SK-N-MC (cell line): Measurements from ENCODE around the gene EPHA5.

Source experiments
- DNase-seq: peaks from one replicate; pipeline ENCODE4 v3.0.0-alpha.2; 2011; ENCODE audit warnings: low read depth, low spot score
- H3K27ac ChIP-seq: fragments of 200-600 bp; sonication (generic); 2 replicates; pipeline ENCODE4 v1.5.1; 2016; ENCODE audit warnings: mixed run types
- H3K36me3 ChIP-seq: fragments of 200-600 bp; sonication (generic); 2 replicates; pipeline ENCODE4 v1.6.1; 2017; ENCODE audit warnings: antibody characterized with exemption, low read length, mixed read lengths; ENCODE audit not compliant: insufficient read depth
- H3K4me3 ChIP-seq: fragments of 200-600 bp; sonication (generic); 2 replicates; pipeline ENCODE4 v1.5.1; 2016
- H3K9ac ChIP-seq: fragments of 200-600 bp; sonication (generic); 2 replicates; pipeline ENCODE4 v1.8.0; 2017; ENCODE audit warnings: mixed run types, mixed read lengths; ENCODE audit not compliant: insufficient read length
- H3K9me3 ChIP-seq: fragments of 200-600 bp; sonication (generic); 2 replicates; pipeline ENCODE4 v1.6.1; 2017; ENCODE audit warnings: low read depth, mild to moderate bottlenecking, antibody characterized with exemption, low read length, moderate library complexity, mixed read lengths
- EZH2 ChIP-seq: fragments of 200-600 bp; sonication (generic); IDR thresholded peaks from one replicate; pipeline ENCODE4 v1.6.1; 2017; ENCODE audit warnings: antibody characterized with exemption
- FOXP2 ChIP-seq: optimal IDR thresholded peaks from 2 replicates; pipeline ENCODE3; 2011; ENCODE audit warnings: mild to moderate bottlenecking, moderate library complexity; ENCODE audit not compliant: insufficient read depth; ENCODE audit errors: extremely low read length, control extremely low read depth
- POLR2AphosphoS5 ChIP-seq: IDR thresholded peaks from 2 replicates; pipeline ENCODE4 v1.6.1; 2012; ENCODE audit warnings: mild to moderate bottlenecking, low read depth, low read length, borderline replicate concordance

EPHA5 gene

GRCh38 chr4:65453398-65453797 lies 216.9 kb downstream of the EPHA5 start:
- H3K4me3 ChIP-seq = no peak overlapping the region
- no peak overlapping the region for H3K9ac ChIP-seq
- DNase-seq = no peak
- H3K27ac ChIP-seq = no peak overlapping the region
- H3K36me3 ChIP-seq = no peaks in the 10 kb centered on the region
- no peak for TF ChIP-seq FOXP2
- TF ChIP-seq EZH2 = no peak
- no peak for TF ChIP-seq POLR2AphosphoS5
- no peaks in the 10 kb centered on the region for H3K9me3 ChIP-seq

DNA sequence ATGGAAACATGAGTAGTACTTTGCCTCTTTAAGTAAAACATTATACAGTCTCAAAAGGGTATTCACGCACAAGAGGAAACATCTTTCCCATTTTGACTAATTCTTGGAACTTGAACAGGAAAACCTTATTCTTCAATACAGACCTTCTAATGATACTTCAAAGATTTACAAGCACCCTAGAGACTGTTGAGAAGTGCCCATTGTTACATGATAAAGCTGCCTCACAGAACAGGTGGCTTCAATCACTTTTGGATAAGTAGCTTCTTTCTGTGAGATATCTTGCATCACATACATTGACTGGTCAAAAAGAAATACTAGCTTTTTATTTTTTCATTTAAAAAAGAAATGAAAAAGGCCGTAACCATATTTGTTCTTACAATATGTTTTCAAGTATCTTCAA lies 219.4 kb downstream of the EPHA5 start:
- DNase-seq = no peak
- no peak overlapping the region for H3K4me3 ChIP-seq
- H3K27ac ChIP-seq = no peak overlapping the region
- TF ChIP-seq FOXP2 = no peak
- no peak for TF ChIP-seq POLR2AphosphoS5
- no peak for TF ChIP-seq EZH2
- no peaks in the 10 kb centered on the region for H3K36me3 ChIP-seq
- H3K9me3 ChIP-seq = no peaks in the 10 kb centered on the region
- no peak overlapping the region for H3K9ac ChIP-seq

DNA sequence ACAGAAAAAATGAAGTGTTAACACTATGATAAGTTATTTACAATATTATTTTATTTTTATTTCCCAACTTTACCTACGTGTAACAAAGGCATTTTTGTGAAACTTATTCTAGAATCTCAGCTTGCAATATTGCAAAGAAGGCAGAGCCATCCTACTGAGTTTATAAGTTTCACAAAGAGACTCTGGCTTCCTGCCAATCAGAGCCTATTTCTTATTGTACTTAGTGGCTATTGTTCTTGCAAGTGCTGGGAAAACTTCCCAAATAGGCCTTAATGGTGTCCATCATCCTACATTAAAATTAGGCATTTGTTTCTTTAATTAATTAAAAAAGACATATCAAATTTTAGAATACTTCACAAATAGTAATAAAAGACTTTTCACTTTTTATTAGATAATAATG lies 233.2 kb downstream of the EPHA5 start:
- Histone ChIP-seq H3K9ac (no peak overlapping the region), H3K4me3 (no peak overlapping the region), H3K36me3 (no peaks in the 10 kb centered on the region), H3K27ac (no peak overlapping the region), H3K9me3 (no peaks in the 10 kb centered on the region)
- peak; percentile 12 for DNase-seq
- no peak for TF ChIP-seq FOXP2
- no peak for TF ChIP-seq POLR2AphosphoS5
- TF ChIP-seq EZH2 = no peak

DNA sequence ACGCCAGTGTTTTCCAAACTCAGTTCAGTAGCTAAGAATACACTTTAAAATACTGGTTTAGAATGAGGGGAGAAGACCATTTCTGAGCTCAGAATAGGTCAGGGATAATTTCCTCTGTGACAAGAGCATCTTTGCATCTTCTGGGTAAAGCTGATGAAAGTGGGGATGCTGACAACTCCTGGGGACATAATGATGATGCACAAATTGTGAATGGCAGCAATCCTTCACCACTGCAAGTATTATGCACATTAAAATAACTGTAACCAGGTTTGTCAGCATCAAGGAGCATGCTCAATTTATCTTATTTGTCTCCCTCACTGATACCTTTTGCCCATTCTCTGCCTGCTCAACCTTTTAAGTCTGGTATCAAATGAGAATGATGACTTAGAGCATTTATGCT lies 248.2 kb downstream of the EPHA5 start:
- no peak for TF ChIP-seq FOXP2
- TF ChIP-seq EZH2 = no peak
- TF ChIP-seq POLR2AphosphoS5 = no peak
- Histone ChIP-seq H3K36me3 (no peaks in the 10 kb centered on the region), H3K9ac (no peak overlapping the region), H3K9me3 (no peaks in the 10 kb centered on the region), H3K27ac (no peak overlapping the region), H3K4me3 (no peak overlapping the region)
- no peak for DNase-seq

DNA sequence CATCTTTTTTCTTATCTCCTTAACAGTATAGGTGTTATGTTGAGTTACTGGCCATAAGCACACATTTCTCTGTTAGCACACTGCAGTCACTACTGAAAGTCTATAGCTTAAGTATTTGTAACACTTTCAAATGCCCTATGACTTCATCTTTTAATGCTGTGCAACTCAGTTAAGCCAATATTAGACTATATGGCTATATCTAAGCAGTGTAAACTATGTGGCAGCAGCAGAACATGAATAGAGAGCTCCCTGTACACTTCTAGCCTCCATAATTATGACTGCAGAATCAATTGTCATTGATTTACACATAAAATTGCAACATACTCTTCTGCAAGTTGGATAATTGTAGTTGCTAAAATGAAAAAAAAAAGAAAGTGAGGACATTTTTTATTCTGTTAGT lies 250.3 kb downstream of the EPHA5 start:
- DNase-seq = no peak
- Histone ChIP-seq H3K27ac (no peak overlapping the region), H3K9ac (no peak overlapping the region), H3K9me3 (no peaks in the 10 kb centered on the region), H3K4me3 (no peak overlapping the region), H3K36me3 (no peaks in the 10 kb centered on the region)
- TF ChIP-seq FOXP2 = no peak
- no peak for TF ChIP-seq EZH2
- no peak for TF ChIP-seq POLR2AphosphoS5

- no peaks in the 10 kb centered on the region for H3K9me3 ChIP-seq
- no peak overlapping the region for H3K9ac ChIP-seq
- no peak for DNase-seq
- TF ChIP-seq EZH2 (no peak), FOXP2 (no peak), POLR2AphosphoS5 (no peak)
- no peak overlapping the region for H3K4me3 ChIP-seq
- H3K36me3 ChIP-seq = no peaks in the 10 kb centered on the region
- no peak overlapping the region for H3K27ac ChIP-seq
Observed at GRCh38 chr4:65416891-65417290, 253.4 kb downstream of the EPHA5 start.

DNA sequence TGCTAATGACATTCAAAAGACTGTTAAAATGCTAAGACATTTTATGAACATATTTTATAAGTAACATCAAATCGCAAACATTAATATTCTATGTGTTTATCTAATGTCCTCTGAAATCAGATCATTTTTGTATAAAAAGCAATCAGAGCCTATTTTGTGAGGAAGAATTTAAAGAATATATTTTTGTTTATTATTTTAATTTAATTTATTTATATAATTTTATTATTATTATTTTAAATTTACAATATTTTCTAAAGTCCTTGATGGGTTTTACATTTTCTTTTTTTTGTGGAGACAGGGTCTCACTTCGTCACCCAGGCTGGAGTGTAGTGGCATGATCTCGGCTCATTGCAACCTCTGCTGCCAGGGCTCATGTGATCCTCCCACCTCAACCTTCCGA lies 262.8 kb downstream of the EPHA5 start:
- Histone ChIP-seq H3K4me3 (no peak overlapping the region), H3K9ac (no peak overlapping the region), H3K9me3 (no peaks in the 10 kb centered on the region), H3K36me3 (no peaks in the 10 kb centered on the region), H3K27ac (no peak overlapping the region)
- no peak for TF ChIP-seq FOXP2
- DNase-seq = no peak

DNA sequence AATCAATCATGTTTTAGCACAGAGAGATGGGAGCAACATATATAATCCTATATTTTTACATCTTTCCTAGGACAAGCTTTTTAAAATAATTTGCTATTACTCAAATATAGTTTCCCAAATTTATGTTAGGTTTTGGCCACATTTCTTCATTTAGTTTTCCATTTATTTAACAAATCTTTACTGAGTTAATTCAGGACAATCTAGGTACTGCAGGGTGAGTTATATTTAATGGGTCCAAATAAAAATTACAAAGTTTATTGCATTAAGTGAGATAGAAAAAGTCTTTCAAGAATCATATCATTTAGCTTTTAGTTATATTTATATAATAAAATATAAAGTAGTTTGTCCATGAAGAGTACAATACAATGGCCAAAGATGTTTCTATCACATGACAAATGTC lies 269.2 kb downstream of the EPHA5 start:
- H3K9ac ChIP-seq = no peak overlapping the region
- DNase-seq = no peak
- H3K4me3 ChIP-seq = no peak overlapping the region
- H3K27ac ChIP-seq = no peak overlapping the region
- TF ChIP-seq EZH2 (no peak), FOXP2 (no peak), POLR2AphosphoS5 (no peak)
- H3K9me3 ChIP-seq = no peaks in the 10 kb centered on the region
- H3K36me3 ChIP-seq = no peaks in the 10 kb centered on the region

DNA sequence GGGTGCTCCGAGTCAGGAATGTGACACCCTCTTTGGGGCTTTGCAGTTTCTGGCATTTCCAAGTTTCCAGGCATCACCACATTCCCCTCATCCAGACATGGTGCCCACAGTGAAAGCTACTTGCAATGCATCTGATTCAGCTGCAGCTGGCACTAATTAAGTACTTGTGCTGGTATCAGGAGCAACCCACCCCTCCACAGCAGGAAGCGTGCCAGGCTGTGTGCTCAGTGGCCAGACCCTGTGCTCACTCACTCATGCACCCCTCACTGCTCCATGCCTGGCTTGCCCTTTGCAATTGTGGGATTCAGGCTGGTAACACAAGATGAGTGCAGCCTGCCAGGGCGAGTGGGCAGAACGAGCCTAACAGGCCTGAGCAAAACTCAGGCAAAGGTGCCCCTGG lies 271.2 kb downstream of the EPHA5 start:
- TF ChIP-seq EZH2 = no peak
- no peak for TF ChIP-seq FOXP2
- TF ChIP-seq POLR2AphosphoS5 = no peak
- H3K9ac ChIP-seq = no peak overlapping the region
- H3K27ac ChIP-seq = no peak overlapping the region
- no peak for DNase-seq
- H3K36me3 ChIP-seq = no peaks in the 10 kb centered on the region
- H3K4me3 ChIP-seq = no peak overlapping the region
- no peaks in the 10 kb centered on the region for H3K9me3 ChIP-seq
